PC-9 (cell line): ENCODE data around the gene MEIS2. TPM values are rescaled to one million over a fixed set of nuclear protein-coding genes. Genes with fewer than 3 reads are reported as not detected.

Experiments used
- BruUV-seq: library from RNA; stranded (reverse); fragments of 400-500 nt; replicated peaks from 2 replicates; lab custom pipeline; 2021; lab: Mats Ljungman, UMichigan
- CTCF ChIA-PET: fragments of 300-600 bp; sonication (Branson Sonifier 250); formaldehyde crosslinking; loops from one replicate; lab custom pipeline; 2022; ENCODE audit warnings: antibody characterized with exemption; lab: Charles Lee
- POLR2A ChIA-PET: fragments of 300-600 bp; sonication (Branson Sonifier 250); formaldehyde crosslinking; loops from one replicate; lab custom pipeline; 2022; ENCODE audit warnings: antibody characterized with exemption; ENCODE audit not compliant: unreplicated experiment; lab: Charles Lee
- DNase-seq, 2 experiments: peaks; one replicate each; pipeline versions ENCODE4 v3.0.0 to v3.0.0-alpha.2; 2015 to 2022; ENCODE audit warnings: mixed read lengths in 1 of 2
- H2AFZ ChIP-seq: fragments of 200-600 bp; sonication (generic); 2 replicates; pipeline ENCODE4 v1.8.1; 2017; ENCODE audit warnings: antibody characterized with exemption
- H3F3A ChIP-seq: fragments of 200-600 bp; sonication (generic); 2 replicates; pipeline ENCODE4 v1.8.1; 2017; ENCODE audit warnings: antibody characterized with exemption, mild to moderate bottlenecking, low read depth; ENCODE audit not compliant: insufficient read depth
- H3K27ac ChIP-seq: fragments of 200-600 bp; sonication (generic); 2 replicates; pipeline ENCODE4 v1.6.1; 2016; ENCODE audit warnings: mixed run types
- H3K27me3 ChIP-seq: fragments of 200-600 bp; sonication (generic); 2 replicates; pipeline ENCODE4 v1.6.1; 2016; ENCODE audit warnings: low read depth, mixed run types; ENCODE audit not compliant: insufficient read depth
- H3K36me3 ChIP-seq: fragments of 200-600 bp; sonication (generic); 2 replicates; pipeline ENCODE4 v1.6.1; 2016; ENCODE audit warnings: low read depth, mixed run types
- H3K4me1 ChIP-seq: fragments of 200-600 bp; sonication (generic); replicated peaks from 2 replicates; pipeline ENCODE4 v1.6.1; 2016; ENCODE audit warnings: mixed run types; ENCODE audit not compliant: insufficient read depth
- H3K4me2 ChIP-seq: fragments of 200-600 bp; sonication (generic); 2 replicates; pipeline ENCODE4 v1.6.1; 2017; ENCODE audit warnings: mixed run types
- H3K4me3 ChIP-seq: fragments of 200-600 bp; sonication (generic); 2 replicates; pipeline ENCODE4 v1.6.1; 2016; ENCODE audit warnings: mixed run types
- H3K79me2 ChIP-seq: fragments of 200-600 bp; sonication (generic); 2 replicates; pipeline ENCODE4 v1.6.1; 2017; ENCODE audit warnings: low read depth, mixed run types
- H3K9me2 ChIP-seq: fragments of 200-600 bp; sonication (generic); 2 replicates; pipeline ENCODE4 v1.8.1; 2017; ENCODE audit warnings: mild to moderate bottlenecking; ENCODE audit not compliant: insufficient read depth
- H3K9me3 ChIP-seq: fragments of 200-600 bp; sonication (generic); 2 replicates; pipeline ENCODE4 v1.8.1; 2016; ENCODE audit warnings: low read depth; ENCODE audit not compliant: insufficient read depth
- H4K20me1 ChIP-seq: fragments of 200-600 bp; sonication (generic); 2 replicates; pipeline ENCODE4 v1.8.1; 2017; ENCODE audit not compliant: insufficient read depth
- CTCF ChIP-seq: fragments of 200-600 bp; sonication (generic); conservative IDR thresholded peaks from 2 replicates; pipeline ENCODE4 v1.6.1; 2017; ENCODE audit warnings: mixed run types, antibody characterized with exemption, mild to moderate bottlenecking, moderate library complexity
- EZH2 ChIP-seq: fragments of 200-600 bp; sonication (generic); IDR thresholded peaks from 2 replicates; pipeline ENCODE4 v1.8.0; 2017; ENCODE audit warnings: antibody characterized with exemption, low read depth
- intact Hi-C: fragments of 100-400 bp; cut with micrococcal nuclease; formaldehyde crosslinking; loops from one replicate; pipeline ENCODE4 v1.10.0; 2022; ENCODE audit not compliant: unreplicated experiment
- total RNA-seq: library from RNA; stranded (reverse); gene quantifications from 2 replicates; pipeline ENCODE4 v1.2.3, GENCODE V29; 2021

The MEIS2 gene
- total RNA-seq, 1 experiment from 2014 or later: 29.1 TPM

GRCh38 chr15:37078566-37078965, 21.8 kb downstream of the MEIS2 start:
- Histone ChIP-seq H3K9me3 (no peaks in the 10 kb centered on the region), H3K27me3 (no peaks in the 10 kb centered on the region), H3K36me3 (0 out of 2 replicates have a peak, but pooled peaks cover 17% of the 10 kb centered on the region), H3F3A (no peaks in the 10 kb centered on the region), H3K9me2 (no peaks in the 10 kb centered on the region), H4K20me1 (no peaks in the 10 kb centered on the region), H3K4me2 (no peak overlapping the region), H3K4me3 (no peak overlapping the region), H3K79me2 (no peaks in the 10 kb centered on the region), H3K4me1 (no peaks in the 10 kb centered on the region), H3K27ac (no peak overlapping the region), H2AFZ (no peak overlapping the region)
- no peak for DNase-seq
- intact Hi-C loops: no loop called here
- TF ChIP-seq EZH2: no peak
- TF ChIP-seq CTCF: no peak
- BruUV-seq: no TSS peak
- ChIA-PET CTCF (no interaction called here), POLR2A (no interaction called here)

- Histone ChIP-seq H3K27me3 (no peaks in the 10 kb centered on the region), H2AFZ (no peak overlapping the region), H3K36me3 (0 out of 2 replicates have a peak, but pooled peaks cover 10% of the 10 kb centered on the region), H3F3A (no peaks in the 10 kb centered on the region), H3K4me1 (no peaks in the 10 kb centered on the region), H3K9me3 (no peaks in the 10 kb centered on the region), H3K9me2 (no peaks in the 10 kb centered on the region), H4K20me1 (no peaks in the 10 kb centered on the region), H3K4me2 (no peak overlapping the region), H3K27ac (no peak overlapping the region), H3K4me3 (no peak overlapping the region), H3K79me2 (no peaks in the 10 kb centered on the region)
- no peak for DNase-seq
- ChIA-PET CTCF (no interaction called here), POLR2A (interaction anchor here (0.6 kb wide), 1 partner anchor 1240 kb away, joined by 8 read pairs; no protein-coding TSS in a partner anchor)
- intact Hi-C loops: no loop called here
- no TSS peak for BruUV-seq
- no peak for TF ChIP-seq EZH2
- TF ChIP-seq CTCF: no peak
These were observed 22.6 kb downstream of the MEIS2 start for GRCh38 chr15:37077623-37078351.

GRCh38 chr15:37076543-37076942, 23.8 kb downstream of the MEIS2 start:
- H3K27me3 ChIP-seq: no peaks in the 10 kb centered on the region
- ChIA-PET CTCF (no interaction called here), POLR2A (no interaction called here)
- DNase-seq: no peak
- H3K9me2 ChIP-seq: no peaks in the 10 kb centered on the region
- H3K79me2 ChIP-seq: no peaks in the 10 kb centered on the region
- no peak overlapping the region for H2AFZ ChIP-seq
- H3F3A ChIP-seq: no peaks in the 10 kb centered on the region
- BruUV-seq: no TSS peak
- no peak overlapping the region for H3K4me3 ChIP-seq
- no peaks in the 10 kb centered on the region for H4K20me1 ChIP-seq
- no peak overlapping the region for H3K27ac ChIP-seq
- no peaks in the 10 kb centered on the region for H3K9me3 ChIP-seq
- intact Hi-C loops: no loop called here
- 0 out of 2 replicates have a peak, but pooled peaks cover 8% of the 10 kb centered on the region for H3K36me3 ChIP-seq
- TF ChIP-seq CTCF: no peak
- no peak for TF ChIP-seq EZH2
- H3K4me2 ChIP-seq: no peak overlapping the region
- H3K4me1 ChIP-seq: no peaks in the 10 kb centered on the region
